PC-3 (cell line): ENCODE measurements around the gene GMDS. TPM values are rescaled to one million over a fixed set of nuclear protein-coding genes. Genes with fewer than 3 reads are reported as not detected.

Source experiments
- ATAC-seq: fragments of 200-7000 bp; cut with Tn5 transposase; 2 replicates; pipeline ENCODE4 v1.9.1; 2020; ENCODE audit warnings: mild to moderate bottlenecking, moderate library complexity
- BruUV-seq: library from RNA; stranded (reverse); fragments of 400-500 nt; replicated peaks from 2 replicates; lab custom pipeline; 2021; lab: Mats Ljungman, UMichigan
- CTCF ChIA-PET: fragments of 300-600 bp; sonication (Branson Sonifier 250); formaldehyde crosslinking; loops from one replicate; lab custom pipeline; 2022; ENCODE audit warnings: antibody characterized with exemption; lab: Charles Lee
- POLR2A ChIA-PET: fragments of 300-600 bp; sonication (Branson Sonifier 250); formaldehyde crosslinking; loops from one replicate; lab custom pipeline; 2022; ENCODE audit warnings: antibody characterized with exemption; ENCODE audit not compliant: unreplicated experiment; lab: Charles Lee
- DNase-seq: peaks from one replicate; pipeline ENCODE4 v3.0.0-alpha.2; 2015
- H2AFZ ChIP-seq: fragments of 300-600 bp; sonication (generic); 2 replicates; pipeline ENCODE4 v1.6.0; 2016; ENCODE audit warnings: antibody characterized with exemption, low read length
- H3F3A ChIP-seq: fragments of 300-600 bp; sonication (generic); one replicate; pipeline ENCODE4 v1.6.0; 2017; ENCODE audit warnings: antibody characterized with exemption, low read length, control low read depth, mild to moderate bottlenecking; ENCODE audit not compliant: unreplicated experiment
- H3K27ac ChIP-seq: fragments of 300-600 bp; sonication (generic); 2 replicates; pipeline ENCODE4 v1.5.1; 2016; ENCODE audit warnings: mild to moderate bottlenecking, low read length
- H3K27me3 ChIP-seq: fragments of 300-600 bp; sonication (generic); 2 replicates; pipeline ENCODE4 v1.6.1; 2016; ENCODE audit warnings: low read length, mixed read lengths
- H3K36me3 ChIP-seq: fragments of 300-600 bp; sonication (generic); 2 replicates; pipeline ENCODE4 v1.6.1; 2016; ENCODE audit warnings: low read depth, mixed run types, low read length, mixed read lengths
- H3K4me1 ChIP-seq: fragments of 300-600 bp; sonication (generic); 2 replicates; pipeline ENCODE4 v1.5.1; 2016; ENCODE audit warnings: low read length; ENCODE audit not compliant: insufficient read depth
- H3K4me2 ChIP-seq: fragments of 300-600 bp; sonication (generic); 2 replicates; pipeline ENCODE4 v1.6.0; 2016; ENCODE audit warnings: low read length
- H3K4me3 ChIP-seq: fragments of 300-600 bp; sonication (generic); 2 replicates; pipeline ENCODE4 v1.5.1; 2016; ENCODE audit warnings: mild to moderate bottlenecking, low read length, mixed read lengths
- H3K79me2 ChIP-seq: fragments of 300-600 bp; sonication (generic); 2 replicates; pipeline ENCODE4 v1.6.1; 2017; ENCODE audit warnings: low read length, mixed read lengths
- H3K9ac ChIP-seq: fragments of 300-600 bp; sonication (generic); 2 replicates; pipeline ENCODE4 v1.6.0; 2016; ENCODE audit warnings: mild to moderate bottlenecking, low read length
- H3K9me2 ChIP-seq: fragments of 300-600 bp; sonication (generic); replicated peaks from 2 replicates; pipeline ENCODE4 v1.6.1; 2016; ENCODE audit warnings: mixed run types, low read length, mixed read lengths
- H3K9me3 ChIP-seq: fragments of 300-600 bp; sonication (generic); 2 replicates; pipeline ENCODE4 v1.6.1; 2016; ENCODE audit warnings: low read length, mixed read lengths
- H4K20me1 ChIP-seq: fragments of 300-600 bp; sonication (generic); 2 replicates; pipeline ENCODE4 v1.6.1; 2016; ENCODE audit warnings: low read length, mixed read lengths
- EZH2 ChIP-seq: fragments of 300-600 bp; sonication (generic); IDR thresholded peaks from one replicate; pipeline ENCODE4 v1.6.1; 2017; ENCODE audit warnings: antibody characterized with exemption, mild to moderate bottlenecking, low read length; ENCODE audit not compliant: unreplicated experiment
- EZH2phosphoT487 ChIP-seq: fragments of 300-600 bp; sonication (generic); IDR thresholded peaks from 2 replicates; pipeline ENCODE4 v1.6.1; 2018; ENCODE audit warnings: mild to moderate bottlenecking, antibody characterized with exemption, low read length, borderline replicate concordance
- intact Hi-C: fragments of 100-400 bp; cut with micrococcal nuclease; formaldehyde crosslinking; loops from 2 replicates; pipeline ENCODE4 v1.9.0; 2023
- total RNA-seq: library from RNA; depleted of rRNA; stranded (reverse); fragments of >200 nt; gene quantifications from 2 replicates; pipeline ENCODE4 v1.2.3, GENCODE V29; 2014
- TF ChIP-seq, protein P1 (sequence below): fragments of 300-600 bp; sonication (generic); conservative IDR thresholded peaks from 2 replicates; pipeline ENCODE4 v1.5.1; 2017; ENCODE audit warnings: antibody characterized with exemption, low read depth, mild to moderate bottlenecking, low read length

Gene GMDS
- total RNA-seq, 1 experiment from 2014 or later: 18.3 TPM

DNA sequence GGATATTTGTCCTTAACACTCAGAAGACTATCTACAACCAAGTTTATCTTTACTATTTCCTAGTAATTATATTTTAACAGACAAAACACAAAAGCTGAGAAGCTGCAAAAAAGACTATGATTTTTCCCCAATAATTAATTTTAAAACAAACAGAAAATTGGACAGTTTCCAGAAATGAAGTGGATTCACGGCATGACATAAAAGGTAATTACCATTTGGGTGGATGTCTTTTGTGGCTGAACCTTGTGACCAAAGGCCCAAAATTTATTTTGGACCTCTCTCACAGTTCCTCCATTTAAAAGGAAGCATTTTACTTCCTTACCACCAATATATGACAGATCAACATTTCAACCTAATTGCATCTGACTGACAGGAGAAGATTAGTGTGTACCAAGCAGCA lies 90.2 kb downstream of the GMDS start:
- no TSS peak for BruUV-seq
- Histone ChIP-seq H3K27me3 (no peaks in the 10 kb centered on the region), H3K4me2 (no peak overlapping the region), H3F3A (no peaks in the 10 kb centered on the region), H3K79me2 (peaks cover 46% of the 10 kb centered on the region; the same call in 1 of the 2 replicates), H2AFZ (no peak overlapping the region), H3K36me3 (no peaks in the 10 kb centered on the region), H4K20me1 (no peaks in the 10 kb centered on the region), H3K4me1 (no peaks in the 10 kb centered on the region), H3K9me3 (no peaks in the 10 kb centered on the region), H3K27ac (no peak overlapping the region), H3K4me3 (no peak overlapping the region), H3K9ac (no peak overlapping the region), H3K9me2 (no peaks in the 10 kb centered on the region)
- intact Hi-C loops: no loop called here
- ChIA-PET POLR2A (no interaction called here), CTCF (no interaction called here)
- TF ChIP-seq EZH2phosphoT487 (no peak), EZH2 (no peak)
- TF ChIP-seq, protein P1, sequence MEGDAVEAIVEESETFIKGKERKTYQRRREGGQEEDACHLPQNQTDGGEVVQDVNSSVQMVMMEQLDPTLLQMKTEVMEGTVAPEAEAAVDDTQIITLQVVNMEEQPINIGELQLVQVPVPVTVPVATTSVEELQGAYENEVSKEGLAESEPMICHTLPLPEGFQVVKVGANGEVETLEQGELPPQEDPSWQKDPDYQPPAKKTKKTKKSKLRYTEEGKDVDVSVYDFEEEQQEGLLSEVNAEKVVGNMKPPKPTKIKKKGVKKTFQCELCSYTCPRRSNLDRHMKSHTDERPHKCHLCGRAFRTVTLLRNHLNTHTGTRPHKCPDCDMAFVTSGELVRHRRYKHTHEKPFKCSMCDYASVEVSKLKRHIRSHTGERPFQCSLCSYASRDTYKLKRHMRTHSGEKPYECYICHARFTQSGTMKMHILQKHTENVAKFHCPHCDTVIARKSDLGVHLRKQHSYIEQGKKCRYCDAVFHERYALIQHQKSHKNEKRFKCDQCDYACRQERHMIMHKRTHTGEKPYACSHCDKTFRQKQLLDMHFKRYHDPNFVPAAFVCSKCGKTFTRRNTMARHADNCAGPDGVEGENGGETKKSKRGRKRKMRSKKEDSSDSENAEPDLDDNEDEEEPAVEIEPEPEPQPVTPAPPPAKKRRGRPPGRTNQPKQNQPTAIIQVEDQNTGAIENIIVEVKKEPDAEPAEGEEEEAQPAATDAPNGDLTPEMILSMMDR: no peak
- DNase-seq (no peak), ATAC-seq (no peak)

GRCh38 chr6:2149361-2150006 lies 95.9 kb downstream of the GMDS start:
- H3K79me2 ChIP-seq: peaks cover 24% of the 10 kb centered on the region; the same call in 1 of the 2 replicates
- POLR2A ChIA-PET: no interaction called here

DNA sequence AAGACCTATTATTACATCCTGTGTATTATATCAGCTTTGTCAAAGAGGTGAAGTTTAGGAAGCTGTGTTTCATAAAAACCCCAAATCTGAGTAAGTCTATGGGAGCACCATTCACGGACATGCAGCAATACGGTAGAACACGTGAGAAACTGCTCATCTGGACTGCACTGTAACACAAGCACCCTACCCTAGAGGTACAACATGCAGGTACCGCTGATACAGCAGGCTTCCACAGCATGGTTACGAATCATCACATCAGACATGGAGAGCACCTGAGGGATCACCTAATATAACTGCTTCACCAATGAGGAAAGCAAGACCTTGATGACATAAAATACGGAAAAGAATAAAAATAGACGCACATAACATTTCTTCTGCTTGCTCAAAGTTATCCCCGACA lies 96.7 kb downstream of the GMDS start:
- Histone ChIP-seq H3K4me2 (no peak overlapping the region), H3K27ac (no peak overlapping the region), H3K4me3 (no peak overlapping the region), H3K4me1 (peaks cover 11% of the 10 kb centered on the region; the same call in 1 of the 2 replicates), H3F3A (no peaks in the 10 kb centered on the region), H3K27me3 (no peaks in the 10 kb centered on the region), H4K20me1 (peaks cover 5% of the 10 kb centered on the region; the same call in 1 of the 2 replicates), H3K9me2 (no peaks in the 10 kb centered on the region), H3K9me3 (no peaks in the 10 kb centered on the region), H2AFZ (no peak overlapping the region), H3K79me2 (peaks cover 29% of the 10 kb centered on the region; the same call in 1 of the 2 replicates), H3K36me3 (no peaks in the 10 kb centered on the region), H3K9ac (no peak overlapping the region)
- ATAC-seq (no peak), DNase-seq (no peak)
- intact Hi-C loops: no loop called here
- no TSS peak for BruUV-seq
- CTCF ChIA-PET: no interaction called here
- TF ChIP-seq, protein P1: no peak
- TF ChIP-seq EZH2phosphoT487 (no peak), EZH2 (no peak)
- POLR2A ChIA-PET: no interaction called here

More at GRCh38 chr6:2149361-2150006, 95.9 kb downstream of the GMDS start:
- Histone ChIP-seq H3K4me1 (peaks cover 11% of the 10 kb centered on the region; the same call in 1 of the 2 replicates), H3K9ac (no peak overlapping the region), H3K27me3 (no peaks in the 10 kb centered on the region), H3K4me2 (no peak overlapping the region), H3K36me3 (no peaks in the 10 kb centered on the region), H3F3A (no peaks in the 10 kb centered on the region), H3K9me3 (no peaks in the 10 kb centered on the region), H3K27ac (no peak overlapping the region), H3K9me2 (no peaks in the 10 kb centered on the region), H3K4me3 (no peak overlapping the region), H2AFZ (no peak overlapping the region), H4K20me1 (peaks cover 5% of the 10 kb centered on the region; the same call in 1 of the 2 replicates)
- no peak for TF ChIP-seq EZH2
- TF ChIP-seq, protein P1: no peak
- ATAC-seq (no peak), DNase-seq (no peak)
- intact Hi-C loops: no loop called here
- no TSS peak for BruUV-seq
- CTCF ChIA-PET: no interaction called here
